ENCODE measurements around the gene TBC1D5.

GRCh38 chr3:17423786-17424536 lies 318.5 kb downstream of the TBC1D5 start:
- TF ChIP-seq ZBTB43 (CRISPR knock-in tag; IDR thresholded peaks at IDR 0.05) (no peak), ZNF121 (CRISPR knock-in tag; IDR thresholded peaks at IDR 0.05) (no peak)

Data from WTC11 (cell line).